Pancreas (tissue), 10 donors: ENCODE measurements around the gene CAPZA1. TPM values are rescaled to one million over a fixed set of nuclear protein-coding genes. Genes with fewer than 3 reads are reported as not detected.

Experiments used
- ATAC-seq, 4 donors: fragments of 200-7000 bp; cut with Tn5 transposase; one replicate each; pipeline versions ENCODE4 v1.8.0 to v1.9.1; 2020; ENCODE audit warnings: mild to moderate bottlenecking in 4 of 4, moderate library complexity in 4 of 4
- DNase-seq, 6 donors: peaks; one replicate each; pipeline ENCODE4 v3.0.0-alpha.2; 2020
- FAIRE-seq: peaks from 2 replicates; lab custom pipeline; 2012; peaks lifted over from hg19 to GRCh38; lab: Jason Lieb, UNC
- H3K27ac ChIP-seq, 4 donors: fragments of 200-600 bp; sonication (generic); 1 replicate in 3 of 4; 2 replicates in 1 of 4; pipeline versions ENCODE4 v1.5.0 to v1.8.0; 2020
- H3K27me3 ChIP-seq, 4 donors: fragments of 200-600 bp; one replicate each; pipeline ENCODE4 v1.8.0; 2021
- H3K36me3 ChIP-seq, 3 donors: fragments of 200-600 bp; sonication (generic) in 1 of 3; one replicate each; pipeline versions ENCODE4 v1.5.0 to v1.8.0; 2020 to 2021
- H3K4me1 ChIP-seq, 3 donors: fragments of 200-600 bp; one replicate each; pipeline ENCODE4 v1.8.0; 2021
- H3K4me3 ChIP-seq, 4 donors: fragments of 200-600 bp; sonication (generic) in 2 of 4; one replicate each; pipeline versions ENCODE4 v1.5.0 to v1.8.0; 2020 to 2021
- H3K9me3 ChIP-seq, 4 donors: fragments of 200-600 bp; one replicate each; pipeline ENCODE4 v1.8.0; 2021
- WGBS, 2 donors: extraction: QIAGEN DNeasy Blood & Tissue Kit; methylation state at CpG; one replicate each; pipeline ENCODE4 v1.1.7; 2013; 5-methylcytosine and 5-hydroxymethylcytosine counted together
- intact Hi-C, 3 donors: fragments of 100-400 bp; cut with DNase I; formaldehyde crosslinking; loops; one replicate each; pipeline versions ENCODE4 v1.11.1 to v1.14.2; 2022
- polyA plus RNA-seq, 2 donors: library from polyadenylated mRNA; stranded (reverse); fragments of 200-250 nt; gene quantifications; one replicate each; pipeline ENCODE4 v1.2.3, GENCODE V29; 2013
- total RNA-seq, 6 donors: library from RNA; stranded (reverse); fragmentation: NEBNext Ultra II Directional in 4 of 6; extraction: Animal tissue kit (Norgen Biotek cat#: 25700) in 4 of 6; gene quantifications; one replicate each; pipeline versions ENCODE4 v1.2.1 to v1.2.4, GENCODE V29; 2021 to 2023
- TF ChIP-seq, protein P1 (sequence below), 4 donors: fragments of 200-600 bp; sonication (generic) in 3 of 4; IDR thresholded peaks; one replicate each; pipeline versions ENCODE4 v1.5.0 to v1.8.0; 2021; ENCODE audit warnings: antibody characterized with exemption in 4 of 4
- donor health status: healthy with polysubstance abuse.
- donor health status: DM: no; HTN: no; CAD: no; lungs with moderate emphysema.
- donor health status: DM: no; HTN: no; CAD: no.
- donor health status: control.
- donor health status: control.
- donor health status: Bipolar disorder and iron deficiency.
- donor health status: DM: yes; HTN: yes; CAD: no.
- donor health status: DM: no; HTN: no; CAD: no.
- donor health status: DM: no; HTN: no; CAD: no.
- donor health status: DM: yes; HTN: yes; CAD: no.

Gene CAPZA1
- total and polyA plus RNA-seq, 8 donors = 27.2 to 60.5 (median 31.6) TPM

- no peak for DNase-seq
- Histone ChIP-seq H3K27me3 (no peaks in the 10 kb centered on the region), H3K4me1 (no peaks in the 10 kb centered on the region), H3K4me3 (no peak overlapping the region), H3K36me3 (peaks cover 0 to 10% (median 0%) of the 10 kb centered on the region in 3 donors), H3K9me3 (no peaks in the 10 kb centered on the region), H3K27ac (no peak overlapping the region)
- intact Hi-C loops = no loop called here
- TF ChIP-seq, protein P1, sequence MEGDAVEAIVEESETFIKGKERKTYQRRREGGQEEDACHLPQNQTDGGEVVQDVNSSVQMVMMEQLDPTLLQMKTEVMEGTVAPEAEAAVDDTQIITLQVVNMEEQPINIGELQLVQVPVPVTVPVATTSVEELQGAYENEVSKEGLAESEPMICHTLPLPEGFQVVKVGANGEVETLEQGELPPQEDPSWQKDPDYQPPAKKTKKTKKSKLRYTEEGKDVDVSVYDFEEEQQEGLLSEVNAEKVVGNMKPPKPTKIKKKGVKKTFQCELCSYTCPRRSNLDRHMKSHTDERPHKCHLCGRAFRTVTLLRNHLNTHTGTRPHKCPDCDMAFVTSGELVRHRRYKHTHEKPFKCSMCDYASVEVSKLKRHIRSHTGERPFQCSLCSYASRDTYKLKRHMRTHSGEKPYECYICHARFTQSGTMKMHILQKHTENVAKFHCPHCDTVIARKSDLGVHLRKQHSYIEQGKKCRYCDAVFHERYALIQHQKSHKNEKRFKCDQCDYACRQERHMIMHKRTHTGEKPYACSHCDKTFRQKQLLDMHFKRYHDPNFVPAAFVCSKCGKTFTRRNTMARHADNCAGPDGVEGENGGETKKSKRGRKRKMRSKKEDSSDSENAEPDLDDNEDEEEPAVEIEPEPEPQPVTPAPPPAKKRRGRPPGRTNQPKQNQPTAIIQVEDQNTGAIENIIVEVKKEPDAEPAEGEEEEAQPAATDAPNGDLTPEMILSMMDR (IDR thresholded peaks at IDR 0.05) = no peak
- ATAC-seq = no peak
- no peak for FAIRE-seq
Measured at GRCh38 chr1:112581586-112582192, 37.9 kb upstream of the CAPZA1 start.

DNA sequence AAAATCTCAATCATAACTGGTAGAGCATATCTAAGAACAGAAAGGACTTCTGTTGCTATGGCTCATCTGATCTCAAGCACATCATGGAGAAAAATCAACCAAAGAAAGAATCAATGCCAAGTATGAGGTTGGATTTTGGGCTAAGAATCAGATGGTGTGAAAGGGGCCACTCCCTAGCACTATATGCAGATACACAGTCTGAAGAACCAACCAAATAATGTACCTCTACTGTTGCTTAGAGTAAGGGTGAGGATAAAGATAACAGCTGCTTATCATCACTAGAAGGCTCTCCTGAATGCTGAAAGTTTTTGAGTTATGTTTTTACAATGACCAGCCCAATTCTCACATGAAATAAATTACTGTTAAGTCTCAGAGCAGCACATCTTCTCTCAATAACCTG lies 36.3 kb upstream of the CAPZA1 start:
- DNase-seq (no peak), ATAC-seq (no peak), FAIRE-seq (no peak)
- no peaks in the 10 kb centered on the region for H3K4me1 ChIP-seq
- no peak overlapping the region for H3K27ac ChIP-seq
- no peaks in the 10 kb centered on the region for H3K9me3 ChIP-seq
- TF ChIP-seq, protein P1 (IDR thresholded peaks at IDR 0.05) = no peak
- no peaks in the 10 kb centered on the region for H3K27me3 ChIP-seq
- H3K36me3 ChIP-seq = peaks cover 0 to 10% (median 3%) of the 10 kb centered on the region in 3 donors
- intact Hi-C loops = no loop called here
- no peak overlapping the region for H3K4me3 ChIP-seq

GRCh38 chr1:112589766-112590165 lies 29.9 kb upstream of the CAPZA1 start:
- TF ChIP-seq, protein P1 (IDR thresholded peaks at IDR 0.05) = no peak
- Histone ChIP-seq H3K4me1 (peaks cover 0 to 3% (median 0%) of the 10 kb centered on the region in 3 donors), H3K9me3 (no peaks in the 10 kb centered on the region), H3K36me3 (peaks cover 0 to 3% (median 0%) of the 10 kb centered on the region in 3 donors), H3K27ac (no peak overlapping the region), H3K4me3 (no peak overlapping the region), H3K27me3 (no peaks in the 10 kb centered on the region)
- 97 to 100% methylated on average over 1 of the region's 1 CpG for WGBS, 2 donors
- intact Hi-C loops = no loop called here
- ATAC-seq (no peak), DNase-seq (no peak), FAIRE-seq (no peak)

DNA sequence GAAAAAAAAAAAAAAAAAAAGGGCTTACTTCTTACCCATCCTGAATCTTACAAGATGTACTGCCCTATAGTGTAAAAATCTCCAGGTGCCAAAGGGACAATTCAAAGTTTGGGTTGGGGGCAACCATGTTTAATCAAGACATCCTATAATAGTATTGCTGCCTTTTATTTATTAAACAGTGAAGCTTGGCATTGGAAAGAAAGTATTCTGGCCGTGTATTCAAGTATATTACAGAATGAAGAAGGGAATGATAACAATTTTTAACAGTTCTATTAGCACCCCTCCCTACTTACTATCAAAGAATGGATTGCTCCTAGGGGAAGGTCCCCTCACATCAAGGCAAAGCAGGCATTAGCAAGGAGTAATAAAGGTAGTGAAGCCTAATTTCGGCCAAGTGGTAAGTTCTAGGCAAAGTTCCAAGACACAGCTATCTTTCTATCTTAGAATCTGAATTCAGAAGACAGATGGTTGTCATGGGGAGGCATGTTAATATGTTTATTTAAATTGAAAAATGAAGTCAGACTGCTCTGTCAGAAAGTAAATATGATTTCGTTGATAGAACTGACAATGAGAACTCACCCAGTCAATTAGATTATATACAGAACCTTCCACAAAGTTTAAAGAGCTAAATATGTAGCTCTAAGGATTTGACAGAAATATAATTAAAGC lies 25.3 kb upstream of the CAPZA1 start:
- H3K36me3 ChIP-seq = peaks cover 0 to 11% (median 0%) of the 10 kb centered on the region in 3 donors
- H3K9me3 ChIP-seq = no peaks in the 10 kb centered on the region
- no peak overlapping the region for H3K4me3 ChIP-seq
- TF ChIP-seq, protein P1 (IDR thresholded peaks at IDR 0.05) = no peak
- no peak for ATAC-seq
- DNase-seq = no peak
- 41% methylated on average over 3 of the region's 3 CpGs for WGBS, 2 donors
- FAIRE-seq = no peak
- H3K4me1 ChIP-seq = peaks cover 0 to 3% (median 0%) of the 10 kb centered on the region in 3 donors
- no peak overlapping the region for H3K27ac ChIP-seq
- intact Hi-C loops = no loop called here
- H3K27me3 ChIP-seq = no peaks in the 10 kb centered on the region

GRCh38 chr1:112599477-112599876 lies 20.2 kb upstream of the CAPZA1 start:
- no peaks in the 10 kb centered on the region for H3K4me1 ChIP-seq
- intact Hi-C loops = no loop called here
- H3K4me3 ChIP-seq = no peak overlapping the region
- no peaks in the 10 kb centered on the region for H3K27me3 ChIP-seq
- no peaks in the 10 kb centered on the region for H3K9me3 ChIP-seq
- TF ChIP-seq, protein P1 (IDR thresholded peaks at IDR 0.05) = no peak
- WGBS, 2 donors = 93 to 96% methylated on average over 4 of the region's 4 CpGs
- FAIRE-seq = no peak
- DNase-seq = no peak
- no peak overlapping the region for H3K27ac ChIP-seq
- no peak for ATAC-seq
- peaks cover 0 to 38% (median 0%) of the 10 kb centered on the region in 3 donors for H3K36me3 ChIP-seq
